Tibial nerve (tissue), 4 donors: Measurements from ENCODE around the gene HHLA2. TPM values are rescaled to one million over a fixed set of nuclear protein-coding genes. Genes with fewer than 3 reads are reported as not detected.

Experiments
- DNase-seq, 2 donors: peaks; one replicate each; pipeline ENCODE4 v3.0.0-alpha.2; 2019; ENCODE audit warnings: low spot score in 2 of 2
- H3K27ac ChIP-seq, 4 donors: fragments of 200-600 bp; sonication (generic) in 3 of 4; one replicate each; pipeline ENCODE4 v1.5.1; 2017 to 2019; ENCODE audit warnings: mild to moderate bottlenecking in 1 of 4
- H3K27me3 ChIP-seq, 2 donors: fragments of 200-600 bp; sonication (generic) in 1 of 2; one replicate each; pipeline versions ENCODE4 v1.5.1 to v1.6.0; 2017 to 2019
- H3K36me3 ChIP-seq, 3 donors: fragments of 200-600 bp; sonication (generic); one replicate each; pipeline ENCODE4 v1.5.1; 2018 to 2019
- H3K4me1 ChIP-seq, 4 donors: fragments of 200-600 bp; sonication (generic) in 3 of 4; one replicate each; pipeline ENCODE4 v1.5.1; 2017 to 2019
- H3K4me3 ChIP-seq, 4 donors: fragments of 200-600 bp; sonication (generic) in 3 of 4; one replicate each; pipeline ENCODE4 v1.5.1; 2017 to 2019; ENCODE audit warnings: mild to moderate bottlenecking in 1 of 4, moderate library complexity in 1 of 4
- H3K9me3 ChIP-seq, 4 donors: fragments of 200-600 bp; sonication (generic) in 3 of 4; one replicate each; pipeline ENCODE4 v1.5.1; 2017 to 2019
- CTCF ChIP-seq, 5 experiments: fragments of 200-600 bp in 3 of 5; fragments of 450-650 bp in 2 of 5; sonication (generic) in 3 of 5; IDR thresholded peaks; one replicate each; pipeline ENCODE4 v1.5.1; 2016 to 2019; ENCODE audit warnings: antibody characterized with exemption in 5 of 5, mild to moderate bottlenecking in 3 of 5, moderate library complexity in 2 of 5
- EP300 ChIP-seq, 2 donors: sonication (generic); formaldehyde crosslinking; IDR thresholded peaks; one replicate each; pipeline ENCODE4 v1.6.1; 2017; ENCODE audit warnings: antibody characterized with exemption in 2 of 2, mild to moderate bottlenecking in 1 of 2
- POLR2A ChIP-seq, 2 donors: fragments of 450-650 bp; IDR thresholded peaks; one replicate each; pipeline ENCODE4 v1.6.1; 2017; ENCODE audit warnings: antibody characterized with exemption in 2 of 2, mild to moderate bottlenecking in 2 of 2, moderate library complexity in 2 of 2
- WGBS, 2 donors: methylation state at CpG; one replicate each; pipeline ENCODE4 v1.1.5; 2018; 5-methylcytosine and 5-hydroxymethylcytosine counted together
- total RNA-seq, 4 donors: library from RNA; depleted of rRNA; stranded (reverse); fragments of >200 nt; gene quantifications; one replicate each; pipeline ENCODE4 v1.1.0, GENCODE V29; 2016

HHLA2 gene
- total RNA-seq, 4 donors from 2014 or later: 0.21 to 6.1 TPM; not detected in 2

GRCh38 chr3:108293858-108294257, 2.5 kb upstream of the HHLA2 start:
- Histone ChIP-seq H3K27me3 (no peaks in the 10 kb centered on the region), H3K4me1 (no peaks in the 10 kb centered on the region), H3K4me3 (no peak overlapping the region), H3K36me3 (no peaks in the 10 kb centered on the region), H3K9me3 (peaks cover 0 to 5% (median 0%) of the 10 kb centered on the region in 4 donors), H3K27ac (no peak overlapping the region)
- DNase-seq: no peak
- WGBS, 2 donors: 85 to 89% methylated on average over 4 of the region's 4 CpGs
- TF ChIP-seq CTCF (IDR thresholded peaks at IDR 0.05): no peak
- TF ChIP-seq EP300 (IDR thresholded peaks at IDR 0.05): no peak
- TF ChIP-seq POLR2A (IDR thresholded peaks at IDR 0.05): no peak

- 83 to 85% methylated on average over 7 of the region's 7 CpGs for WGBS, 2 donors
- H3K27me3 ChIP-seq: no peaks in the 10 kb centered on the region
- H3K9me3 ChIP-seq: peaks cover 0 to 5% (median 0%) of the 10 kb centered on the region in 4 donors
- no peaks in the 10 kb centered on the region for H3K36me3 ChIP-seq
- DNase-seq: no peak
- no peaks in the 10 kb centered on the region for H3K4me1 ChIP-seq
- TF ChIP-seq POLR2A (IDR thresholded peaks at IDR 0.05) (no peak), EP300 (IDR thresholded peaks at IDR 0.05) (no peak), CTCF (IDR thresholded peaks at IDR 0.05) (no peak)
- H3K4me3 ChIP-seq: no peak overlapping the region
- H3K27ac ChIP-seq: no peak overlapping the region
Measured at GRCh38 chr3:108295421-108296175, 750 bp upstream of the HHLA2 start.

- no peak for DNase-seq
- Histone ChIP-seq H3K4me3 (no peak overlapping the region), H3K4me1 (no peaks in the 10 kb centered on the region), H3K27ac (peak overlapping the region in 1 of 4 donors; percentile 45), H3K27me3 (no peaks in the 10 kb centered on the region), H3K36me3 (no peaks in the 10 kb centered on the region), H3K9me3 (no peaks in the 10 kb centered on the region)
- WGBS, 2 donors: 49 to 51% methylated on average over 3 of the region's 3 CpGs
- no peak for TF ChIP-seq CTCF (IDR thresholded peaks at IDR 0.05)
Measured at GRCh38 chr3:108297647-108298046, 1.3 kb downstream of the HHLA2 start.

GRCh38 chr3:108298056-108298455, 1.7 kb downstream of the HHLA2 start:
- no peak for DNase-seq
- no peaks in the 10 kb centered on the region for H3K9me3 ChIP-seq
- no peaks in the 10 kb centered on the region for H3K4me1 ChIP-seq
- 43 to 60% methylated on average over 2 of the region's 2 CpGs for WGBS, 2 donors
- H3K36me3 ChIP-seq: no peaks in the 10 kb centered on the region
- H3K27me3 ChIP-seq: no peaks in the 10 kb centered on the region
- TF ChIP-seq POLR2A (IDR thresholded peaks at IDR 0.05): no peak
- TF ChIP-seq CTCF (IDR thresholded peaks at IDR 0.05): no peak
- no peak for TF ChIP-seq EP300 (IDR thresholded peaks at IDR 0.05)
- peak overlapping the region in 1 of 4 donors; percentile 45 for H3K27ac ChIP-seq
- no peak overlapping the region for H3K4me3 ChIP-seq

- DNase-seq: no peak
- H3K27me3 ChIP-seq: no peaks in the 10 kb centered on the region
- no peak overlapping the region for H3K27ac ChIP-seq
- H3K4me3 ChIP-seq: no peak overlapping the region
- TF ChIP-seq POLR2A (IDR thresholded peaks at IDR 0.05): no peak
- TF ChIP-seq EP300 (IDR thresholded peaks at IDR 0.05): no peak
- no peak for TF ChIP-seq CTCF (IDR thresholded peaks at IDR 0.05)
- no peaks in the 10 kb centered on the region for H3K4me1 ChIP-seq
- WGBS, 2 donors: 71 to 75% methylated on average over 9 of the region's 9 CpGs
- H3K9me3 ChIP-seq: no peaks in the 10 kb centered on the region
- H3K36me3 ChIP-seq: no peaks in the 10 kb centered on the region
Measured at GRCh38 chr3:108300103-108300849, 3.9 kb downstream of the HHLA2 start.
